Thyroid gland (tissue), 4 donors: ENCODE data around the gene PDE3A. TPM values are rescaled to one million over a fixed set of nuclear protein-coding genes. Genes with fewer than 3 reads are reported as not detected.

Experiments used
- DNase-seq, 2 donors: peaks; one replicate each; pipeline ENCODE4 v3.0.0-alpha.2; 2019
- H3K27ac ChIP-seq, 3 donors: fragments of 200-600 bp; sonication (generic); 1 replicate in 2 of 3; 2 replicates in 1 of 3; pipeline ENCODE4 v1.5.1; 2016 to 2019; ENCODE audit warnings: mild to moderate bottlenecking in 1 of 3, moderate library complexity in 1 of 3
- H3K27me3 ChIP-seq: fragments of 200-600 bp; sonication (generic); one replicate; pipeline ENCODE4 v1.5.1; 2019
- H3K36me3 ChIP-seq, 2 donors: fragments of 200-600 bp; sonication (generic); one replicate each; pipeline ENCODE4 v1.5.1; 2016 to 2019
- H3K4me1 ChIP-seq, 2 donors: fragments of 200-600 bp; sonication (generic); one replicate each; pipeline ENCODE4 v1.5.1; 2017 to 2019
- H3K4me3 ChIP-seq, 3 donors: fragments of 200-600 bp; sonication (generic); replicated peaks in 1 of 3; 1 replicate in 2 of 3; 2 replicates in 1 of 3; pipeline ENCODE4 v1.5.1; 2016; ENCODE audit warnings: mild to moderate bottlenecking in 1 of 3
- H3K9me3 ChIP-seq: fragments of 200-600 bp; sonication (generic); one replicate; pipeline ENCODE4 v1.5.1; 2017
- CTCF ChIP-seq, 6 experiments: fragments of 200-600 bp in 3 of 6; fragments of 450-650 bp in 3 of 6; sonication (generic) in 3 of 6; IDR thresholded peaks; one replicate each; pipeline ENCODE4 v1.5.1; 2016 to 2019; ENCODE audit warnings: antibody characterized with exemption in 6 of 6, mild to moderate bottlenecking in 2 of 6, inconsistent platforms in 1 of 6, moderate library complexity in 1 of 6
- POLR2A ChIP-seq, 2 donors: fragments of 450-650 bp; IDR thresholded peaks; one replicate each; pipeline ENCODE4 v1.6.1; 2017; ENCODE audit warnings: antibody characterized with exemption in 2 of 2, mild to moderate bottlenecking in 2 of 2, moderate library complexity in 1 of 2
- WGBS, 2 donors: methylation state at CpG; one replicate each; pipeline ENCODE4 v1.1.5; 2017; 5-methylcytosine and 5-hydroxymethylcytosine counted together
- intact Hi-C: fragments of 100-400 bp; cut with DNase I; formaldehyde crosslinking; loops from one replicate; pipeline ENCODE4 v1.15.1; 2023
- total RNA-seq, 4 donors: library from RNA; depleted of rRNA; stranded (reverse); fragments of >200 nt; gene quantifications; one replicate each; pipeline ENCODE4 v1.2.3, GENCODE V29; 2016

The PDE3A gene
- total RNA-seq, 4 donors from 2014 or later, result 2.8 to 9.9 (median 6.7) TPM

GRCh38 chr12:20370866-20371519, 2.7 kb downstream of the PDE3A start:
- Histone ChIP-seq H3K9me3 (no peaks in the 10 kb centered on the region), H3K4me1 (peaks cover 0 to 6% of the 10 kb centered on the region in 2 donors), H3K27ac (peak overlapping the region in 2 of 3 donors; percentile 26 to 80), H3K36me3 (no peaks in the 10 kb centered on the region), H3K4me3 (no peak overlapping the region), H3K27me3 (no peaks in the 10 kb centered on the region)
- DNase-seq, result no peak
- WGBS, 2 donors, result 70 to 72% methylated on average over 5 of the region's 5 CpGs
- no peak for TF ChIP-seq CTCF (IDR thresholded peaks at IDR 0.05)
- TF ChIP-seq POLR2A (IDR thresholded peaks at IDR 0.05), result no peak
- intact Hi-C loops, result no loop called here

GRCh38 chr12:20372326-20373096, 4.2 kb downstream of the PDE3A start:
- H3K4me3 ChIP-seq, result no peak overlapping the region
- intact Hi-C loops, result no loop called here
- TF ChIP-seq CTCF (IDR thresholded peaks at IDR 0.05) (no peak), POLR2A (IDR thresholded peaks at IDR 0.05) (no peak)
- no peaks in the 10 kb centered on the region for H3K9me3 ChIP-seq
- 81 to 87% methylated on average over 3 of the region's 3 CpGs for WGBS, 2 donors
- DNase-seq, result no peak
- H3K27me3 ChIP-seq, result no peaks in the 10 kb centered on the region
- H3K36me3 ChIP-seq, result no peaks in the 10 kb centered on the region
- no peak overlapping the region for H3K27ac ChIP-seq
- peaks cover 0 to 6% of the 10 kb centered on the region in 2 donors for H3K4me1 ChIP-seq

- Histone ChIP-seq H3K27me3 (no peaks in the 10 kb centered on the region), H3K4me1 (peaks cover 0 to 4% of the 10 kb centered on the region in 2 donors), H3K27ac (no peak overlapping the region), H3K9me3 (no peaks in the 10 kb centered on the region), H3K4me3 (no peak overlapping the region), H3K36me3 (no peaks in the 10 kb centered on the region)
- DNase-seq, result no peak
- intact Hi-C loops, result no loop called here
- TF ChIP-seq CTCF (IDR thresholded peaks at IDR 0.05) (no peak), POLR2A (IDR thresholded peaks at IDR 0.05) (no peak)
- 65 to 67% methylated on average over 3 of the region's 3 CpGs for WGBS, 2 donors
These were observed 6.5 kb downstream of the PDE3A start for GRCh38 chr12:20374795-20375194.

- H3K4me3 ChIP-seq, result no peak overlapping the region
- DNase-seq, result no peak
- no peaks in the 10 kb centered on the region for H3K4me1 ChIP-seq
- no peak for TF ChIP-seq POLR2A (IDR thresholded peaks at IDR 0.05)
- TF ChIP-seq CTCF (IDR thresholded peaks at IDR 0.05), result no peak
- no peaks in the 10 kb centered on the region for H3K36me3 ChIP-seq
- no peaks in the 10 kb centered on the region for H3K9me3 ChIP-seq
- no peaks in the 10 kb centered on the region for H3K27me3 ChIP-seq
- no peak overlapping the region for H3K27ac ChIP-seq
- intact Hi-C loops, result no loop called here
These were observed 7.2 kb downstream of the PDE3A start for GRCh38 chr12:20375560-20375959.

- H3K4me1 ChIP-seq, result no peaks in the 10 kb centered on the region
- no peak overlapping the region for H3K27ac ChIP-seq
- WGBS, 2 donors, result 89 to 91% methylated on average over 1 of the region's 1 CpG
- TF ChIP-seq CTCF (IDR thresholded peaks at IDR 0.05) (peak in 4 of 6 experiments; percentile 13 to 46 (median 42)), POLR2A (IDR thresholded peaks at IDR 0.05) (no peak)
- intact Hi-C loops, result no loop called here
- no peak overlapping the region for H3K4me3 ChIP-seq
- no peaks in the 10 kb centered on the region for H3K9me3 ChIP-seq
- no peaks in the 10 kb centered on the region for H3K36me3 ChIP-seq
- no peak for DNase-seq
- no peaks in the 10 kb centered on the region for H3K27me3 ChIP-seq
These were observed 8.6 kb downstream of the PDE3A start for GRCh38 chr12:20376984-20377383.
